ENCODE measurements around the gene RASSF3.
"Not testable (repeated sequence)": the region's sequence is repeated elsewhere in the genome, so short reads cannot be mapped to it uniquely, and the experiment has no call there.

RASSF3 gene

DNA sequence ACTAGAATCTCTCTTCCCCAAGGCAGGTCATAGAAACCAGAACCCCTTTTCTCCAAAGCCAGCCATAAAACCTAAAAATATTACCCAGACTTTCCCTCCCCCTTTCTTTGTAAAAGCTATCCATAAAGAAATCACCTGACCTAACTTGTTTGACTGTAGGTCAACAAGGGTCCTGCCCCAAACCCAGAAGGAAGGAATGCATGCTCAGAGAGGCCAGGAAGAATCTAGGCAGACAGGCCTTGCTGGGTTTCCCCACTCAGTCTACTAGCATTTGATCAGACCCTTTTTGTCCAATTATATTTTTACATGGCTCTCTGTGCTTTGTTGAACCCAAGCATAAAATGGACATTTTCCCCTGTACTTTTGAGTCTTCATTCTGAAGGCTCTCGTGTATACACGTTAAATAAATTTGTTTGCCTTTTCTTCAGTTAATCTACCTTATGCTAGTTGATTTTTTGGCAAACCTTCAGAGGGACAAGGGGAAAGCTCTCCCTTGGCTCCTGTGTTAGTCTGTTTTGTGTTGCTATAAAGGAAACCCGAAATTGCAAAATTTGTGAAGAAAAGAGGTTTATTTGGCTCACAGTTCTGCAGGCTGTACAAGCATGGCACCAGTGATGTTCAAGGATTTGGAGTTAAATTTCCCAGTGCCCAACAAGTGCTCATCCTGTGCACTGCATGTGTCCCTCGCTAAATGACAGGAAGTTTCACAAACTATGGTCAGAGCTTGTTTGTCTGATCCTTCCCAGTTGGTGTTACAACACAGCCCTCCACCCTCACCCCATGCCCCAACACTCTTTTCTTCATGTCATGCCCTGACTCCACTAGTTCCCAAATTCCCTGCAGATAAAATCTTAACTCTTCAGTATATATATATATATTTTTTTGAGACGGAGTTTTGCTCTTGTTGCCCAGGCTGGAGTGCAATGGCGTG is 14.2 kb upstream of the RASSF3 start:
- DNase-seq (ENCODE audit: low read depth, low spot score), result no peak

DNA sequence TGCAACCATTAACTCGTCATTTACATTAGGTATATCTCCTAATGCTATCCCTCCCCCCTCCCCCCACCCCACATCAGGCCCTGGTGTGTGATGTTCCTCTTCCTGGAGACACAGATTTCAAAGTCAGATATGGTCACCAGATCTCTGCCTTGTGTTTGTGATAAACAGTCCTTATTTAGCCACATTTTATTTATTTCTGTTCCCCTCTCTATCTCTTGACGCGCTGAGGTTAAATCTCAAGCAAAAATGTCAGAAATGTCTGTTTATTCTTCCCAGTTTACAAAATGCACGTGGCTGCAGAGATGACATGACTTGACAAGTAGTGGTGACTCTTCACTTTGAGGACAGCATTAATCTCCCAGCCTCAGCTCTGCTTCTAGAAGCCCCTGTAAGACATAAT is 11.5 kb upstream of the RASSF3 start:
- DNase-seq (ENCODE audit: low read depth, low spot score), result no peak

- DNase-seq (ENCODE audit: low read depth, low spot score), result no peak
Measured at GRCh38 chr12:64600164-64600561, 10.1 kb upstream of the RASSF3 start.

DNA sequence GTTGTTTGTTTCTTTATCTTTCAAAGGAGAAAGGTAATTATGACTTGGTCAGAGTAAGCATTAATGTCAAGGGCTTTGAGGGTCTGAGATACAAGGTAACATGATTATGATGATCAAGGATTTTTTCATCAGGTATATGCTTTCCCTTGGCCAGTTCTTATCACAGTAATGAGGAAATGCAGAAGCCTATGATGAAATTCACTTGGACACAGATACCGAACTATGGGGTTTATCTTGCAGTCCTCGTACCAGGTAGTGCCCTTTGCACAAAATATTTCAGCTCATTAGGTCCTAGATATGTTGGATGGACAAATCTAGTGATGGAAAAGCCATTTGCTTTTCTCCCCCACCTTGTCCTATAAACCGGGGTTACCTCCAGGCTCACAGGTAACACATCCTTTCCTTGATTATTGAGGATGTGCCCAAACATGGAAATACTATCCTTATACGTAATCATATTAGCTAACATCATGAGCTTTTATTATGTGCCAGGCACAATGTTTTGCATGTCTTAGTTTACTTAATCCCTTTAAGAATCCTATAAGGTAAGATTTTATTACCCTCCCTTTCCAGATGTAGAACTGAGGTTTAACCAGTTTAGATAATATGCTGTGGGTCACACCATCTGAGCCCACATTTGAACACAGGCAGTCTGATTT is 7.0 kb upstream of the RASSF3 start:
- no peak for DNase-seq (ENCODE audit: low read depth, low spot score)

GRCh38 chr12:64608901-64609535 is 1.3 kb upstream of the RASSF3 start:
- no peak for DNase-seq (ENCODE audit: low read depth, low spot score)

GRCh38 chr12:64609536-64610078 is 688 bp upstream of the RASSF3 start:
- no peak for DNase-seq (ENCODE audit: low read depth, low spot score)

- DNase-seq (ENCODE audit: low read depth, low spot score), result peak; percentile 48
Measured at GRCh38 chr12:64610660-64611340, 505 bp downstream of the RASSF3 start.

GRCh38 chr12:64611341-64612284 is 1.3 kb downstream of the RASSF3 start:
- no peak for DNase-seq (ENCODE audit: low read depth, low spot score)

DNA sequence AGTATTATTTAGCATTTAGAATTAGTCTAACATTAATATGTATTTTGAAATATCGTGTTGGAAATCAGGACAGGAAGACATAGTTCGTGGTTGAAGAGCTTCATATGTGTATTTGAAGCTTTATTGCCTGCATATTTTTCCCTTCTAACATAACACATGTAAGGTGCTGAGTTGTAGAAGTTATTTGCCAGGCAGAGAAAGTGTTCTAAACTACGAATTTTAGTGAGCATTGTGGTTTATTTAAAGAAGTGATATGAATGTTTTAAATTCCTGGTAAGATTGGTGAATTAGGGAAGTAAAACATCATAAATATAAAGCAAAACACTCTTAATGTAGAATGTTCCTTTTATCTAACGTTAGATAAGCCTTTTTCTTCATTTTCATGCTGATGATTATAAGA is 2.5 kb downstream of the RASSF3 start:
- no peak for DNase-seq (ENCODE audit: low read depth, low spot score)

- DNase-seq (ENCODE audit: low read depth, low spot score), result not testable (repeated sequence)
Measured at GRCh38 chr12:64613775-64614398, 3.6 kb downstream of the RASSF3 start.

DNA sequence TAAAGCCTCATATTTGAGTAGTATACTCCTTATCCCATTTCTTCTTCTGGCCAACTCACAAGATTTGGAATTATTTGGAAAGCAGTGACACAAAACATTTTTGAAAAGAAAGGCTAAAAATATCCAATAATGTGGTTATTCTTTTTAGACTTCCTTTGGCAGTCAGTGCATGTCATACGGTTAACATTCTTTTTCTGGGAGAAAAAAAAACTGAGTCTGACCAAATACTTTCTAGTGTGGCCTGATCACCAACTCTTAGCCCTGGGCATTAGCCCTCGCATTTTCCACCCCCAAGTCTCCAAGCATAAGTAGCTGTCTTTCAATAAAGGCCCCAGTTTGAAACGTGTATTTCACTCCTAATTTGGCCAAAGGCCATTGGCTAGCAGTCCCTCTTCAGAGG is 5.9 kb downstream of the RASSF3 start:
- no peak for DNase-seq (ENCODE audit: low read depth, low spot score)

GRCh38 chr12:64618953-64619590 is 8.8 kb downstream of the RASSF3 start:
- DNase-seq (ENCODE audit: low read depth, low spot score), result no peak

GRCh38 chr12:64621257-64621942 is 11.1 kb downstream of the RASSF3 start:
- no peak for DNase-seq (ENCODE audit: low read depth, low spot score)

GRCh38 chr12:64624035-64624434 is 13.7 kb downstream of the RASSF3 start:
- no peak for DNase-seq (ENCODE audit: low read depth, low spot score)

DNA sequence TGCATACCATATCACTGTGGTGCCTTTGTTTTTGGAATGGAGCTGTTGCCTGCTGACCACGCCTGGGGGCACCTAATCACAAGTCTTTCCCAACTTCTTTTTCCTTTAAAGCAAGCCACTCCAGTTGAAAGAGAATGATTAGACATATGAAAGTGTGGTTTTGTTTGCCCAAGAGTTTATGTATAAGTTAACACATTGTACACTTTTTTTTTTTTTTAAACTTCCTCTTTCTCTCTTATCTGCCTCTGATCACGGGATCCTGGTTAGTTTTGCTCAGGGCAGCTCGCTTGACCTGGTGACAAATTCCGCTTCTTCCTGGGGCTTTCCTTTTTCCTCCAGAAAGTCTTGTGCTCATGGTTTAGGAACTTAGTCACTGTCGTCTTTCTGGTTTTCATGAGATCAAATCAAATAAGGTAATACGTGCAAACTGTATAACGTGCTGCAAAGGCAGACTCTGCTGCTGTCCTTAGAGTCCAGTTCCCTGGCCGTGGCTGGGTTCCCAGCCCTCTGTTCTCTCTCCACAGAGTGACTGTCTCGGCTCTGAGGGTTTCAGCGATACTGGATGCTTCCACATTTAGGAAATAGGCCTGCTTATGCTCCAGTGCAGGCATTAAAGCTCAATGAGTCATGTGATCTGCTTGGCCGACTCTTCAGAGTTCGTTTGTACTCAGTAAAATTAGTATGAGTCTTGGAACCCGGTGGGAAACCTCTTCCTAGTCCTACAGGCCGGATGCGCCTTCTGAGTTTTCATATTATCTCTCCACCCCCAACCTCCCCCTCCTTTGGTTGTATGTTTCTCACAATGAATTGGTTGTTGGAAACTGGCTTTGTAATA is 15.2 kb downstream of the RASSF3 start:
- DNase-seq (ENCODE audit: low read depth, low spot score), result no peak

DNA sequence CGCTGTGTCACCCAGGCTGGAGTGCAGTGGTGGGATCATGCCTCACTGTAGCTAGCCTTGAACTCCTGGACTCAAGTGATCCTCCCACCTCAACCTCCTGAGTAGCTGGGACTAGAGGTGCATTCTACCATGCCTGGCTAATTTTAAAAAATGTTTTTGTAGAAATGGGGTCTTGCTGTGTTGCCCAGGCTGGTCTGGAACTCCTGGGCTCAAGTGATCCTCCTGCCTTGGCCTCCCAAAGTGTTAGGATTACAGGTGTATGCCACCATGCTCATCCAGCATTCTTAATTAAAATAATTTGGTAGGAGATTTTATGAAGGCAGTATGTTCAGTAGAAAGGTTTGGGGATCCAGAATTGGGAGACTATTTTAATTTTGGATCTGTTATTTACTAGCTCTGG is 16.3 kb downstream of the RASSF3 start:
- DNase-seq (ENCODE audit: low read depth, low spot score), result not testable (repeated sequence)

DNA sequence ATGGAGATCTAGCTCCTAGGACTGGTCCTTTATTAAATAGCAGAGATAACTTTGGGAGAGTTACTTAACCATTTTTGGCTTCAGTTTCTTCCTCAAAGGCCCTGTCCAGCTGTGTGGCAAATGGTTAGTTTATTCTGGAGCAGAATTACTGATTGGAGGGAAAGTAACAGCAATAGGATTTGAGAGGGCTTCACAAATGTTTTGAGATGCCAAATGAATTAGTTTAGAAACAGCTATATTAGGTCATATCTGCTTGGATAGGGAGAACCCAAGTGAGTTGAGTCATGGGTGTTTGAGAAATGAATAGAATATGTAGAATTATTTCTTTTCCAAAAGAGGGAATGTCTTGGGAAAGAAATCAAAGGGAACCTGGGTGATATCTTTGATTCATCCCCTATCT is 17.5 kb downstream of the RASSF3 start:
- DNase-seq (ENCODE audit: low read depth, low spot score), result no peak

- DNase-seq (ENCODE audit: low read depth, low spot score), result no peak
Measured at GRCh38 chr12:64631197-64631596, 20.9 kb downstream of the RASSF3 start.

All from activated CD4-positive, CD25-positive, alpha-beta regulatory T cell treated with anti-CD3 and anti-CD28 coated beads, Interleukin-2, amount 50 U/mL, for 16 hours (primary cell).